Endothelial cell of umbilical vein (primary cell): ENCODE data around the gene ANKRD16.

Experiments used
- EZH2 ChIP-seq: IDR thresholded peaks from 2 replicates; pipeline ENCODE4 v1.6.1; 2012; ENCODE audit warnings: borderline replicate concordance, low read depth, mild to moderate bottlenecking, moderate library complexity, low read length, inconsistent platforms; ENCODE audit not compliant: severe bottlenecking
- JUN ChIP-seq: IDR thresholded peaks from 2 replicates; pipeline ENCODE4 v1.6.1; 2011; ENCODE audit warnings: borderline replicate concordance, low read depth; ENCODE audit not compliant: insufficient read length, insufficient read depth
- POLR2A ChIP-seq: IDR thresholded peaks from 2 replicates; pipeline ENCODE4 v1.6.1; 2012; ENCODE audit warnings: low read depth, mild to moderate bottlenecking, control low read depth, low read length
- TF ChIP-seq, protein P1 (sequence below), 2 donors: IDR thresholded peaks; 1 replicate in 1 of 2; 2 replicates in 1 of 2; pipeline ENCODE4 v1.5.1; 2011; ENCODE audit warnings: low read length in 2 of 2, mild to moderate bottlenecking in 2 of 2, moderate library complexity in 2 of 2, control low read depth in 1 of 2, inconsistent platforms in 1 of 2, low read depth in 1 of 2; ENCODE audit not compliant: insufficient read depth in 1 of 2; ENCODE audit errors: extremely low read depth in 1 of 2
- TF ChIP-seq, protein P2 (sequence below): IDR thresholded peaks from 2 replicates; pipeline ENCODE4 v1.6.1; 2011; ENCODE audit not compliant: insufficient read depth, insufficient read length

- TF ChIP-seq POLR2A (no peak), EZH2 (no peak), JUN (no peak)
- TF ChIP-seq, protein P1, sequence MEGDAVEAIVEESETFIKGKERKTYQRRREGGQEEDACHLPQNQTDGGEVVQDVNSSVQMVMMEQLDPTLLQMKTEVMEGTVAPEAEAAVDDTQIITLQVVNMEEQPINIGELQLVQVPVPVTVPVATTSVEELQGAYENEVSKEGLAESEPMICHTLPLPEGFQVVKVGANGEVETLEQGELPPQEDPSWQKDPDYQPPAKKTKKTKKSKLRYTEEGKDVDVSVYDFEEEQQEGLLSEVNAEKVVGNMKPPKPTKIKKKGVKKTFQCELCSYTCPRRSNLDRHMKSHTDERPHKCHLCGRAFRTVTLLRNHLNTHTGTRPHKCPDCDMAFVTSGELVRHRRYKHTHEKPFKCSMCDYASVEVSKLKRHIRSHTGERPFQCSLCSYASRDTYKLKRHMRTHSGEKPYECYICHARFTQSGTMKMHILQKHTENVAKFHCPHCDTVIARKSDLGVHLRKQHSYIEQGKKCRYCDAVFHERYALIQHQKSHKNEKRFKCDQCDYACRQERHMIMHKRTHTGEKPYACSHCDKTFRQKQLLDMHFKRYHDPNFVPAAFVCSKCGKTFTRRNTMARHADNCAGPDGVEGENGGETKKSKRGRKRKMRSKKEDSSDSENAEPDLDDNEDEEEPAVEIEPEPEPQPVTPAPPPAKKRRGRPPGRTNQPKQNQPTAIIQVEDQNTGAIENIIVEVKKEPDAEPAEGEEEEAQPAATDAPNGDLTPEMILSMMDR (IDR thresholded peaks at IDR 0.05; ENCODE audit: extremely low read depth in 1 of 2, insufficient read depth in 1 of 2, low read depth in 1 of 2, low read length in 2 of 2) = no peak
- TF ChIP-seq, protein P2, sequence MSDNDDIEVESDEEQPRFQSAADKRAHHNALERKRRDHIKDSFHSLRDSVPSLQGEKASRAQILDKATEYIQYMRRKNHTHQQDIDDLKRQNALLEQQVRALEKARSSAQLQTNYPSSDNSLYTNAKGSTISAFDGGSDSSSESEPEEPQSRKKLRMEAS = no peak
Measured at GRCh38 chr10:5816170-5816569, 73.5 kb downstream of the ANKRD16 start.
